Activated T-cell treated with anti-CD3 and anti-CD28 coated beads, Interleukin-2, amount 50 U/mL, for 48 hours (primary cell): Measurements from ENCODE around the gene GLB1L3.
"Not testable (repeated sequence)": the region's sequence is repeated elsewhere in the genome, so short reads cannot be mapped to it uniquely, and the experiment has no call there.

Experiments
- DNase-seq, 2 experiments: peaks; one replicate each; pipeline ENCODE4 v3.0.0-alpha.2; 2020

Gene GLB1L3

DNA sequence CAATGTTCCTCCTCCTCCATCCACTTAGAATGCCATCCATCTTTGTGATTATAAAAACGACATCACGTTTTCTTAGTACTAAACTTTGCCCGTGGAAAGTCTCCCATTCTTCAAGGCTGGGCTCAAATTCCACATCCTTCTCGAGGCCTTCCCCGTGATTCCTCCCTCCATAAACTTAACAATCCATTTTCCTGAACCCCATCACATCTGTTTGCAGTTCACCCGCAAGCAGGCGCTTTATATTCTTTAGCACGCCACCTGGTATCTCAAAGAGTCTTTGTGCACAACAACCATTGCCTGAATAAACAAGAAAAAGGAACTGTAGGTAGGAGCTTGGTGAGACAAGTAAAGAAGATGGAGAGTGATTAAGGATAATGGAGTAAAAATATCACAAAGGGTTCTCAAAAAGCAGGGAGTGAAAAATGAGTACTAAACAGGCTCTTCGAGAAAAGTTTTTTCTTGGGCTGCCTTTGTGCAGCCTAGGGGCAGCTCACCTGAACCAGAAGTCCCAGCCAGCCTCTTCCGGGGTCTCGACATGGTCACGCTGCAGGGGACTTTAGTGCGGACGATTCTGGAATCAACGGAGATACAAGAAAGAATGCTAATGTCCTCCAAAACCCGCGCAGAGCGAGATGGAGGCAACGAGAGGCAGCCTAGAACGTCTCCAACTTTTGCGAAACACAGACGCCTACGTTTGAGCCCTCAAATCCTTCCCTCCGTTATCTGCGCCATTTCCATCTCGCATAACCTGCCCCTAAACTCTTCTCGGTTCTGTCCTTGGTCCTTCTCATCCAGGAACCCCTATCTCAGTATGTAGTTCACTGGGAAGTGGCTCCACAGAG lies 23.6 kb upstream of the GLB1L3 start:
- peak in 1 of 2 experiments; percentile 57 for DNase-seq

DNA sequence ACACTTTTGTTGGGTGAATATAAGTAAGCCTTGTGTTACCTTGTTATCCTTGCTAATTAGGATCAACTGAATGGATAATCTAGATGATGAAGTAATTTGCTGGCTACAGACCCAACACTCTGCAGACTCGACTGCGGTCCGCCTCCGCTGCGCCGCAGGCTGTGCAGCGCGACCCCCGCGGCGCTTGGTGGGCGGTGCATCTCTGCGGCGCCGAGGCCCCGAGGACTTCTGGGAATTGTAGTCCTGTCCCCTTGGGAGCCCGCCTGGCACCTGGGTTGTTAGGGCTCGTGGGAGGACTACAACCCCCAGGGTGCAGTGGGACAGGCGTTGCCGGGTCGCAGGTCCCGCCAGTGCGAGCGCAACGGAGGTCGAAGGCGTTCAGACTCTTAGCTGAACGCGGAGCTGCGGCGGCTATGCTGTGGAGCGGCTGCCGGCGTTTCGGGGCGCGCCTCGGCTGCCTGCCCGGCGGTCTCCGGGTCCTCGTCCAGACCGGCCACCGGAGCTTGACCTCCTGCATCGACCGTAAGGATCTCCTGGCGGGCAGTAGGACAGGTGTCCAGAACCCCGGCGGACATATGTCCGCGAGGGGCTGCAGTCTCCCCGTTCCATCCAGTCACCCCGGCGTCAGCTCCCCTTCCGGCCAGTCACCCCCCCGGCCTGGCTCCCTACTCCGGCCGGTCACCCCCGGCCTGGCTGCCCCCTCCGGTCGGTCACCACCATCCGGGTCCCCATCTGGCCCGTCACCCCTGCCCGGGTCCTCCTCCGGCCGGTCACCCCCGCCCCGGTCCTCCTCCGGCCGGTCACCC lies 22.8 kb upstream of the GLB1L3 start, which contains the start of the genes ACAD8 and THYN1:
ACAD8 (plus strand) TSS at position 381 of the 806 bp plus-strand sequence; CDS start at position 414, 33 bp downstream.
THYN1 (minus strand) TSS at position 165 of the 806 bp plus-strand sequence. CDS start 470 bp downstream, outside the sequence.
- peak; percentile 93 to 95 for DNase-seq

DNA sequence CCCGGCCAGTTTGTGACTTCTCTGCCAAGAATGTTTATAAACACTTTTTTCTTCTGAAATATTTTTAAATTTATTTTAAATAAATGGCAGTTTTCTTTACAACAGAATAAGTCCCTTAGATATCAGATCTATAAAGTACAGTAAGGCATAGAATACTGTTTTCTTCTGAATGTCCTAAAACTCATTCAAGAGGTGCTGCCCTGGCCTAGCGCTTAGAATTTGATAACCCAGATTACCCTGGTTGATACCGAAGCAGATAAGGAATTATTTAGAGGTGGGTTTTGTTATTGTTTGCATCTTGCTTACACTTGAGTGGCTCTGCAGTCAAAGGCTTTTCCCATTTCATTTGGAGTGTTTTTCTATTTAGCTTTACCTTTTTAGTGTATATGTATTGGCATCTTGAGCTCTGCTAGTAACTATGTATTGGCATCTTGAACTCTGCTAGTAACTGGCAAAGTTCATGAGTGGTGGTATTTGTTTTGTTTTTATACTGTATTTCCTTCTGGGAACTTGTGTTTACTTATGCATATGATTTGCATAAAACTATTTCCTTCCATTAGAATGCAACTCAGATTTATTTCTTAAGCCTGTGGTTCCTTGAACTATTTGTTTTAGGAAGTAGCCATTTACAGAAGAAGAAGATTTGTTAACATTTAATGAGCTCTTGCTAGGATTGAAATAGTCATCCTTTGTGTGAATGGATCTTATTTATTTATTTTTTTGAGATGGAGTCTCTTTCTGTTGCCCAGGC lies 21.6 kb upstream of the GLB1L3 start:
- no peak for DNase-seq

DNA sequence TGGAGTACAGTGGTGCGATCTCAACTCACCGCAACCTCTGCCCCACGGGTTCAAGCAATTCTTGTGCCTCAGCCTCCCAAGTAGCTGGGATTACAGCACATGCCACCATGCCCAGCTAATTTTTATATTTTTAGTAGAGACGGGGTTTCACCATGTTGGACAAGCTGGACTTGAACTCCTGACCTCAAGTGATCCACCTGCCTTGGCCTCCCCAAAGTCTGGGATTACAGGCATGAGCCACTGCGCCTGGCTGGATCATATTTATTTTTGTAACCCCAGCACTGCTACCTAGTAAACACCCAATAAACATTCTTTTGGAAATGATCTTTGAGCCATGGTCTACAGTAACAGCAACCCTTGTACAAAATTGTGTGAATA lies 21.0 kb upstream of the GLB1L3 start:
- not testable (repeated sequence) for DNase-seq

DNA sequence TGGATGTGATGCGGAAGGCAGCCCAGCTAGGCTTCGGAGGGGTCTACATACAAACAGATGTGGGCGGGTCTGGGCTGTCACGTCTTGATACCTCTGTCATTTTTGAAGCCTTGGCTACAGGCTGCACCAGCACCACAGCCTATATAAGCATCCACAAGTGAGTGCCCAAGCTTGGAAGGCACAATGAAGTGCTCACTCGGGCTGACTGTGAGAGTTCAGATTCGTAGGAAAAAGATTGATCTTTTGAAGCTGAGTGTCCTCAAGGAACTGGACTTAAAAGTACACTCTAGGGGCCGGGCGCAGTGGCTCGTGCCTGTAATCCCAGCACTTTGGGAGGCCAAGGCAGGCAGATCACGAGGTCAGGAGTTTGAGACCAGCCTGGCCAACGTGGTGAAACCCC lies 19.1 kb upstream of the GLB1L3 start:
- no peak for DNase-seq

DNA sequence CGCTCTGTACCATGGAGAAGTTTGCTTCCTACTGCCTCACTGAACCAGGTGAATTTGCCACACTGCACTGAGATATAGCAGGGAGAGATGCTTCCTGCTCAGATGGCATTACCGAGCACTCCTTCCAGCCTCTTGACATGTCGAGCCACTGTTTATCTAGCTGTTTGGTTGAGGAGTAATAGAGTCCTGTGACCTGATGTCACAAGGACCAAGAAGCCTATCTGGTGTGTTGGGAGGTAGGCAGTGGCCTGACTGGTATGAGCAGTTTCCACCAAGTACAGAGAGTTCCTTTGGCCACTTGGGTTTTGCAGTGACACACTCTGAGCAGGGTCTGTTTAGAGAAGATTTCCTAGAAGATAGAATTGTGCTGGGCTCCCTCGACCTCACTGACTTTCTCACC lies 17.6 kb upstream of the GLB1L3 start:
- no peak for DNase-seq

DNA sequence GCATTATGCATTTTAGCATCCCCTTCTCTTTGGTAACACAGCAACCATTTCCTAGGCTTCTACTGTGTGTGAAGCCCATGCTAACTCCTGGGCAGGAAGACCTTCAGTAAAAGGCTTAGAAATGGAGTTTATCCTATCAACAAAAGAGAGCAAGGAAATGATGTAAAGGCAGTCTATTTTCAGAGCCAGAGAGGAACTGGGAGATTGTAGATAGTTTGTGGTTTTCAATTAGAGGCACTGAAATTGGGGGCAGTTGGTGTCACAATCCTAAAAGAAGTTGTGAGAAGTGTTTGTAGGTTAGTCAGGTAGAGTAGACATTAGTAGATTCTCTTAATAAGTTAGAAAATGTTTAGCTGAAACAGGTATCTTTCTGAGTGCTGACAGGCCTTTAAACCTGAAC lies 15.7 kb upstream of the GLB1L3 start:
- no peak for DNase-seq

DNA sequence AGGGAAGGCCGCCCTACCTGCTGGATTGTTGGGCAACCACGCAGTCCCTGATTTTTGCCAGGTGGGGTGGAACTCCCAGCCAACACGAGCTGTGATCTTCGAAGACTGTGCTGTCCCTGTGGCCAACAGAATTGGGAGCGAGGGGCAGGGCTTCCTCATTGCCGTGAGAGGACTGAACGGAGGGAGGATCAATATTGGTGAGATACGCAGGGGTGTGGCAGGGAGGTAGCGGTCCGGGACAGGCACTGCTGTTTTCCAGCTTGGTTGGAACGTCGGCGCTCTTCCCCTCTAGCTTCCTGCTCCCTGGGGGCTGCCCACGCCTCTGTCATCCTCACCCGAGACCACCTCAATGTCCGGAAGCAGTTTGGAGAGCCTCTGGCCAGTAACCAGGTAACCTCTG lies 15.2 kb upstream of the GLB1L3 start:
- no peak for DNase-seq

DNA sequence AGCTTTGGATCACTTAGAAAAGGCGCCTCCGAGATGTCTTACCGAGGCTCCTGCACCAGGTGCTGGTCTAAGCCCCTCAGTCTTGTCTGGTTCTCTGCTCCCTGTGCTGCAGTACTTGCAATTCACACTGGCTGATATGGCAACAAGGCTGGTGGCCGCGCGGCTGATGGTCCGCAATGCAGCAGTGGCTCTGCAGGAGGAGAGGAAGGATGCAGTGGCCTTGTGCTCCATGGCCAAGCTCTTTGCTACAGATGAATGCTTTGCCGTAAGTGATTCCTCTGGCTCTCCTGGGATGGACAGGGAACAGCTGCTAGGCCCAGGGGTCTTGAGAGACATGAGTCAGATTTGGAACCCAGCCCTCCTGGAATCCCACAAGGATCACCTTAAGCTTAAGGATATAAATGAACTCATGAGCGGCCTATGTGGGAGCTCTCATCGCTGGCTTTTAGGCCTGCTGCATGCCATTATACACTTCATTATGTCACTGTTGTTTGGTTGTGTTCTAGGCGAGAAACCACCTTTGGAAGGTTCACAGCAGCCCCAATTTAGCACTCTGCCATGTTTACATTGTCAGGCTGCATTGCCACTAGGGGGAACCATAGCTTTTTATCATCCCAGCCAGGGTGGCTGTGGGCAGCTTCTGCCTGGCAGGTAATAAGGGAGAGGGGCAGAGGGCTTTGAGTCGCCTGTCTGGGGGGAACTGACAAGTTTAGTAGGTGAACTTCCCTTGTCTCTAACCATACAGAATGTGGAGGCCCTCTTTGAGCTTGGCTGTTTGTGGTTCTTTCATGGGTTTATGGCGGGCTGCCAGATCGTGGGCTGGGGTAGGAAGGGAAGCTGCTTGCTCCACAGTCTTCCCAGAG lies 14.3 kb upstream of the GLB1L3 start:
- DNase-seq = peak; percentile 39 to 42

DNA sequence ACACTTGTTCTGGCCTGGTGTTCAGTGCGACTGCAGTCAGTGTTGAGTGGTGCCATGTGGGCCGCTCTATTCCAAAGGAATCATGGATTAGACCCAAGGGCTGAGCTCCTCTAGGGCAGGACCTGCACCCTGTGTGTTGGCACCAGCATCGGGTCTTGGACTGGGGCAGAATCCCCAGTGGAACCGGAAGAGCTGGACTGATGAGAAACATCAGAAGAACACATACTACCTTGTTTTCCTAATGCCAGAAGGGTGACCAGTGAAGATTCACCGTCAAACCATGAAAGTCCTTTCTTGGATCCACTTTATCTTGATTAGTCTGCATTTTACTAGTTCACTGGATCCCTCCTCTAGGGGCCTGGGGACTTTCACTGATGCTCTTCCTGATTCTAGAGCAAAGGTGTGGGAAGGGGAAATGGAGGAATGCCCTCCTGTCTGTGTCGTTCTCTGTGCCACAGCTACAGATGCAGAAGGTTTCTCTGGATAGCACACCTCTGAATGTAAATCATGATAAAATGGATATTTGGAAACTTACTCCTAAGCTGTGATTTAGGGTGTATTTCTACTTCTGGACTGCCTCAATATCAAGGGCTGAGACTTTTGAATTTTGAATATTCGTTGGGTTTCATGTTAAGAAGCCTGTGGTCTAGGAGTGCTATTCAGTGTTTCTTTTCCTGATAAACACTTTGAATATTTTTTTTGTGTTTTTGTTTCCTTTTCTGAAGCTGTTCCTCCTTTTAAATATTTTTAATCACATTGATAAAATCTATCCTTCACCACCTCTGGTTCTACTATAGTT lies 11.0 kb upstream of the GLB1L3 start:
- DNase-seq = no peak

DNA sequence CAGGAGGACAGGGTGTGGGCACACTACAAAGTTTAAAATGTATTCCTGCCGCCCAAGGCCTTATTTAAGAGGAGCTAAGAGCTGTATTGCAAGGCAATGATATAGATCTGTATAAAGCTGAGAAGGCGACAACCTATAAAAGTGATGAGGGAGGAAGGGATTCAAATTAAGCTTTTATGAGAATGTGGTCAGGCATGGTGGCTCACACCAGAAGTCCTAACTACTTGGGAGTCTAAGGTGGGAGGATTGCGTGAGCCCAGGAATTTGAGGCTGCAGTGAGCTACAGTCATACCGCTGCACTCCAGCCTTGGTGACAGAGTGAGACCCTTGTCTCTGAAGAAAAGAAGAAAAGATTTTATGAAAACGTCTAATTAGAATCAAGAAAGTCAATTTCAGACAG lies 9.7 kb upstream of the GLB1L3 start:
- no peak for DNase-seq

DNA sequence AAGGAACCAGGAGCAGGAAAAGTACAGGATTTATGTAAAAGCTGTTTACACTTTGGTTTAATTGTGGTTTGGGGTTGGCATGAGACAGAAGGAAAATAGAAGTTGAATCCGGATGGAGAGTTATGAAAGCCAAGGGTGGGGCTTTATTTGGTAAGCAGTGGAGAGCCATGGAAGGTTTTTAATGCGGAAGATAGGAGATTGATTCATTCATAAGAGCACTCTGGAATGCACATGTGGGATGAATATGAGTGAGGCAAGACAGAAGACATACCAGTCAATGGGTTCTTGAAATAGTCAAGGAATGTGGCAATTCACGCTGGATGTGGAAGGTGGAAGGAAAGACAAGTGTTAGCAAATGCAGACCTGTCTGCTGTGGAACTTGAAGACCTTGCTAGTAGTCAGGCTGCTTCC lies 9.3 kb upstream of the GLB1L3 start:
- DNase-seq = no peak

DNA sequence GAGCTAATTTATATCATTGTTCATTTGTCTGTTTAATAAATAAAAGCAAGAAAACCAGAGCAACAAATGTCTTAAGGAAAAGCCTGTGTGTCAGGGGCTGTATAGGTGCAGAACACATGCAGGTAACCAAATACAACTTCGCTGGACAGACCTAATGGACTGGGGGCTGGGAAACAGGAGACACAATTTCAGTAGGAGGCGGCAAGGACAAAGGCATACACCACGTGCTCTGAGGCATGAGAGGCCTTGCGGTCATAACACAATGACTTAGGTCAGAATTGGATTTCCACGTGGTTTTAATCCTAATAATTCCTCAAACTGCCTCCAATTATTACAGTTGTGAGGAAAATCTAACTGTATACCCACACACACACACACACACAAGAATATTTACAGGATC lies 8.7 kb upstream of the GLB1L3 start:
- DNase-seq = no peak

DNA sequence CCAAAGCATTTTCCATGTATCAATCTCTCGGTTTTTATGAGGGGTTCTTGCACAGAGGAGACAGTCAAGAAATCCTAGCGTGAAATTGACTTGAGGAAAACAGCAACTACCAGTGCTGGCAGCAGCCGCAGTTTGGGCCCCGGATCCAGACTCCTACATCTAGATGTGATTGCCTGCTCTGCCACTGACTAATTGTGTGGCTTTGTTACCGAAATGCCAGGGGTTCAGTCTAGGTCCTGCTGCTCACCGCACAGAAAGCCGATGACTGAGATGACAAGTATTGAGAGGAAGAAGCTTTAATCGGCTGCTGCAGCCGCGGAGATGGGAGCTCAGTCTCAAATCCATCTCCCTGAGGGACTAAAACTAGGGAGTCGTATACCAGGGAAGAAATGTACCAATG lies 8.2 kb upstream of the GLB1L3 start:
- no peak for DNase-seq

DNA sequence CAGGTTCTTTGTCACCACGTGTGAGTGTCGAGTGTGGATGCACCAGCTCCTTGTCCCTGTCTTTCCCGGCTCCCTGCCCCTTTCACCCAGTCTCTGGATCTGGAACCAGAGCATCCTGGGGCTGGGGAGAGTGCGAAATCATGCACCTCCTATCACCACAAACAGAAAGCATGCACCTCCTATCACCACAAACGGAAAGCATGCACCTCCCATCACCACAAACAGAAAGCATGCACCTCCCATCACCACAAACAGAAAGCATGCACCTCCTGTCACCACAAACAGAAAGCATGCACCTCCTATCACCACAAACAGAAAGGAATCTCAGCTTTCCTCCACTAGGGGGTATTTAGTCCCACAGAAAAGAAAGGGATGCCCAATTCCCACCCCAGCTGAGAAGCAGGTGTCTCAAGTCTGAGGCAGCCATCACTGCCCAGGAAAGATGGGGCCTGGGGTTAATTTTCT lies 5.9 kb upstream of the GLB1L3 start:
- no peak for DNase-seq

DNA sequence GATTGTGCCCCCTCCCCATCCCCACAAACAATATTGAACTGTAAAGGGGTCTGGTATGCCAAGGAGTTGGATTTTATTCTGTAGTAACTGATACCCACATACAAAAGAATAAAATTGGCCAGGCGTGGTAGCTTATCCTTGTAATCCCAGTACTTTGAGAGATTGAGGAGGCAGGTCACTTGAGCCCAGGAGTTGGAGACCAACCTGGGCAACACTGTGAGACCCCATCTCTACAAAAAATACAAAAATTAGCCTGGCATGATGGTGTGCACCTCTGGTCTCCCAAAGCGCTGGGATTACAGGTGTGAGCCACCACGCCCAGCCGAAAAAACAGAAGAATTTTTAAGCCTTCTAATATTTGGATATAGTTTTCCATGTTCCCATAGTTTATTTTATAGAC lies 4.2 kb upstream of the GLB1L3 start:
- no peak for DNase-seq

DNA sequence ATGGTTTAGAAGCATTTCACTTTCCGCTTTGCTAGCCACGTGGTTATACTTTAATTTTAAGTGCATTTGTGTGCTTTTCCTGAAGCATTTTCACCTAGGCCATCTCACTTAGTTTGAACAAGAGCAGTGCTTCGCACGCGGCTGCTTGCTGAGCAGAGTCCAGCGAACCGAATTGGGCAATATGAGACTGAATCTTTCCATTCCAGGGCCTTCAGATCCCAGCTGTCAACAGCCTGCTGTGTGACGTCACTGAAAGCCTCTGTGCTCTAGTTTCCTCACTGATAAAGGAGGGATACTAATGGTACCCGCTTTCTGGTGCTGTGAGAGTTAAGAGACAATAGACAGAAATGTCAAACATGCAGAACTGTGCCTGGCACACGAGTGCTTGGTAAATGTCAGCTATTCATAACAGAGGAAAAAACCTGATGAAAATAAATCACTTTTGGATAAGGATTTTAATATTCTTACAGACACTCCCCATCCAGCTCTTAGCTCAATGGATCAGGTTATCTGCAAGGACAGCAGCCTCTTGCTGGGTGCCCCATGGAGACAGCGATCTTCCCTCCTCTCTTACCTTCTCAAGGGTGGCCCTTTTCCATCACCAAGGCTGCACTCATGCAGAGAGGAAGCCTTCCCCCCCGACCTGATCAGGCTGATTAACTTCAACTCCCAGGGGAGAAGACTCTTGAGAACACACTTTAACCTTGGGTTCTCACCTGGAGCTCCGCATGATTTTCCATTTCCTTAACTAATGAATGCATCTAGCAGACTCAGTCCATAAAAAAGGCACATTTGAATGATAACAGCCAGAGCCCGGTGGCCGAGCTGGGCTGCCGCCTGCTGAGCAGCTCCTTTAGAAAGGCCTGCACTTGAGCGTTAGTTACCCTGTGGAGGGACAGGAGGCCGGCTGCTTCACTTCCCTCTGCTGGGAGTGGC lies 3.5 kb upstream of the GLB1L3 start:
- DNase-seq = no peak

DNA sequence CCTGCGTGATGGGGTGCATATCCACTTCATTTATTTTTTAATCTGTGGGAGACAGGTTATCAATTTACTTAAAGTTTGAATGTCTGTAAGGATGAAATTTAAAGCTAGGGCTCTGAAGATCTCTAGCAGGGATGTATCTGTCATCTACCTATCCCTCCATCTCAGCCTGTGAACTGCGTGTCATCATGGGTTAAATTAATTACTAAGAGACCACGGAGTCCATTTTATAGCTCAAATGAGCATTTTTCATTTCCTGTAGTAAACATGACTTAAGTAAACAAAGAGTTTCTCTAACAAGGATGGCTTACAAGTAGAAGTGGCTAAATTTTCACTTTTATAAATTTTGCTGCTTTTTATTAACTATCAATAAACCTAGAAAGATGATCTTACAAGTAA lies 2.9 kb upstream of the GLB1L3 start:
- no peak for DNase-seq

DNA sequence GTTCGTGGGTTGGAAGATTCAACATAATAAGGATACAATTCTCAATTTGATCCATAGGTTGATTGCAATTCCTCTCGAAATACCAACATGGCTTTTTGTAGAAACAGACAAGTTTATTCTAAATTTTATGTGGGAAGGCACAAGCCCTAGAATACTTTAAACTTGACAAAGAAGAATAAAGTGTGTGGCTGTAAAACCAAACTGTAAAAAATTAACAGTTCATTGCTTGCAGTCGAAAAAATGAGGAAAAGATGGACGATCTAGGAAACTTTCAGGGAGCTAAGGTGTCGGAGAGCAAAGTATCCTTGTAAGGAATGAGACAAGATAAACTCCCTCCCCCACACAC lies 1.0 kb upstream of the GLB1L3 start:
- DNase-seq = no peak
